Right atrium auricular region (tissue), 2 donors: ENCODE results near the gene EXOC6B. TPM values are rescaled to one million over a fixed set of nuclear protein-coding genes. Genes with fewer than 3 reads are reported as not detected.

ENCODE experiments used
- DNase-seq: peaks from one replicate; pipeline ENCODE4 v3.0.0-alpha.2; 2019; ENCODE audit warnings: low spot score
- H3K27ac ChIP-seq, 2 donors: fragments of 200-600 bp; sonication (generic); 1 replicate in 1 of 2; 2 replicates in 1 of 2; pipeline ENCODE4 v1.5.1; 2016 to 2019
- H3K27me3 ChIP-seq, 2 donors: fragments of 200-600 bp; sonication (generic); one replicate each; pipeline versions ENCODE4 v1.5.1 to v1.6.0; 2017 to 2019
- H3K36me3 ChIP-seq: fragments of 200-600 bp; sonication (generic); one replicate; pipeline ENCODE4 v1.5.1; 2016
- H3K4me1 ChIP-seq, 2 donors: fragments of 200-600 bp; sonication (generic); one replicate each; pipeline versions ENCODE4 v1.5.1 to v1.6.0; 2017 to 2019
- H3K4me3 ChIP-seq, 2 donors: fragments of 200-600 bp; sonication (generic); 1 replicate in 1 of 2; 2 replicates in 1 of 2; pipeline ENCODE4 v1.5.1; 2017 to 2019; ENCODE audit warnings: mild to moderate bottlenecking in 1 of 2, moderate library complexity in 1 of 2
- H3K9me3 ChIP-seq, 2 donors: fragments of 200-600 bp; sonication (generic); one replicate each; pipeline ENCODE4 v1.5.1; 2019
- total RNA-seq, 2 donors: library from RNA; depleted of rRNA; stranded (reverse); fragments of >200 nt; gene quantifications; one replicate each; pipeline ENCODE4 v1.1.0, GENCODE V29; 2016
- TF ChIP-seq, protein P1 (sequence below), 2 donors: fragments of 200-600 bp; sonication (generic); IDR thresholded peaks; one replicate each; pipeline ENCODE4 v1.5.1; 2019; ENCODE audit warnings: antibody characterized with exemption in 2 of 2

The EXOC6B gene
- total RNA-seq, 2 donors from 2014 or later = 80.5 to 111 TPM

DNA sequence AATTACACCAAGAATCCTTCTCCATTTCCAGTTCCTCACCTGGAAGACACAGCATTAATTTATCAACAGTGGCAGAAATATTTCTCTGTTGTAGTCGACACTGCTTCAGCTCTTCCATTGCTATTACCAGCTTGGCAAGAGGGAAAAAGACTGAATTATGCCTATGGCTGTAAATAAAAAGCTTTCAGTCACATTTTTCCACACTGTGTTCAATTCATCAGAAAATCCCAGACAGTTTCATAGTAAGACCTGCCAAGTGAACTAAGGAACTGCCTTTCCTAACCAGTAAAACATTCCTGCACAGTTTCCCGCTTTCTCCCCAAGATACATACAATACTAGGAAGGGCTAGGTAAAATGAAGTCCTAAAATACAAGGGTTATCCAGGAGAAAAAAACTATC lies 94.7 kb downstream of the EXOC6B start:
- H3K27me3 ChIP-seq = no peaks in the 10 kb centered on the region
- H3K4me1 ChIP-seq = peaks cover 0 to 7% of the 10 kb centered on the region in 2 donors
- H3K4me3 ChIP-seq = no peak overlapping the region
- H3K9me3 ChIP-seq = no peaks in the 10 kb centered on the region
- no peak overlapping the region for H3K27ac ChIP-seq
- no peaks in the 10 kb centered on the region for H3K36me3 ChIP-seq
- DNase-seq = no peak
- TF ChIP-seq, protein P1, sequence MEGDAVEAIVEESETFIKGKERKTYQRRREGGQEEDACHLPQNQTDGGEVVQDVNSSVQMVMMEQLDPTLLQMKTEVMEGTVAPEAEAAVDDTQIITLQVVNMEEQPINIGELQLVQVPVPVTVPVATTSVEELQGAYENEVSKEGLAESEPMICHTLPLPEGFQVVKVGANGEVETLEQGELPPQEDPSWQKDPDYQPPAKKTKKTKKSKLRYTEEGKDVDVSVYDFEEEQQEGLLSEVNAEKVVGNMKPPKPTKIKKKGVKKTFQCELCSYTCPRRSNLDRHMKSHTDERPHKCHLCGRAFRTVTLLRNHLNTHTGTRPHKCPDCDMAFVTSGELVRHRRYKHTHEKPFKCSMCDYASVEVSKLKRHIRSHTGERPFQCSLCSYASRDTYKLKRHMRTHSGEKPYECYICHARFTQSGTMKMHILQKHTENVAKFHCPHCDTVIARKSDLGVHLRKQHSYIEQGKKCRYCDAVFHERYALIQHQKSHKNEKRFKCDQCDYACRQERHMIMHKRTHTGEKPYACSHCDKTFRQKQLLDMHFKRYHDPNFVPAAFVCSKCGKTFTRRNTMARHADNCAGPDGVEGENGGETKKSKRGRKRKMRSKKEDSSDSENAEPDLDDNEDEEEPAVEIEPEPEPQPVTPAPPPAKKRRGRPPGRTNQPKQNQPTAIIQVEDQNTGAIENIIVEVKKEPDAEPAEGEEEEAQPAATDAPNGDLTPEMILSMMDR (IDR thresholded peaks at IDR 0.05) = no peak

DNA sequence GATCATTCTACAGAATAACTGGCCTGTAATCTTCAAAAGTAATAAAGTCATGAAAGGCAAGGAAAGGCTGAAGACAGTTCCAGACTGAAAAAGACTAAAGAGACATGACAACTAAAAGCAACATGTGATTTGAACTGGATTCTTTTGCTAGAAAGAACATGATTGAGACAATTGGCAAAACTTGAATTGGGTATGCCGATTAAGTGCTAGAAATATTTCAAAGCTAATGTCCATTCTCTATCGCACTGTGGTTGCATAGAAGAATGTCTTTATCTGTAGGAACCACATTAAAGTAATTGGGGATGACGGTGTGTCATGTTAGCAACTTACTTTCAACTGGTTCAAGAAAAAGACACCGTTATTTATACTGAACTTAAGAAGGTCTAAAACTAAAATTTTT lies 98.5 kb downstream of the EXOC6B start:
- no peaks in the 10 kb centered on the region for H3K9me3 ChIP-seq
- DNase-seq = no peak
- no peak overlapping the region for H3K4me3 ChIP-seq
- H3K36me3 ChIP-seq = no peaks in the 10 kb centered on the region
- no peak overlapping the region for H3K27ac ChIP-seq
- TF ChIP-seq, protein P1 (IDR thresholded peaks at IDR 0.05) = no peak
- H3K27me3 ChIP-seq = no peaks in the 10 kb centered on the region
- H3K4me1 ChIP-seq = peaks cover 0 to 7% of the 10 kb centered on the region in 2 donors

DNA sequence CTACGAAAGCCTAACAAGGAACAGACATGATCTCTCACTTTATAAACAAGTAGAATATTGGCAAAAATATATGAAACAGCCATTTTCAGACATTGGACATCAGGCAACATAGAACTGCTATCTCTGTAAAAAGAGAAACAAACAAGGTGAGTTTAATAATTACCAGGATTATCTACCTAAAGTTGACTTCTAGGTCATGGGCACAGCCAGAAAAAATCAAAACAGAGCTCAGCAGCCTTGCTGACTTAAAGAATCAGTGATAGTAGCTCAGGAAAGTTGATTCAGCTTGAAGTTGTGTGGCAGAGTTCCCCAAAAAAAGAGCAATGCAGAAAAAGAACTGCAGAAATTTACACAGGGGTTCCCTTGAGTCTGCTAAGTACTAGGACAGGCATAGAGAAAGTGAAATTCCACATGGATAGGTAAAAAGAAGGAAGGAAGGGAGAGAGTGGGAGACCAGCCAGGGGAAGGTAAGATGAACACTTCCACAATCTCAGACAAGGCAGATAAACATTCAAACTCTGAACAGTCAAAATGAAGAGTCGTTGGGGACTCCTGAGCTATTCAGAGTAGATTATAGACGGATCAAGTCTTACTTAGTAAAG lies 102.0 kb downstream of the EXOC6B start:
- Histone ChIP-seq H3K9me3 (no peaks in the 10 kb centered on the region), H3K27me3 (no peaks in the 10 kb centered on the region), H3K4me3 (no peak overlapping the region), H3K27ac (no peak overlapping the region), H3K36me3 (no peaks in the 10 kb centered on the region), H3K4me1 (peaks cover 0 to 13% of the 10 kb centered on the region in 2 donors)
- DNase-seq = no peak
- TF ChIP-seq, protein P1 (IDR thresholded peaks at IDR 0.05) = no peak

DNA sequence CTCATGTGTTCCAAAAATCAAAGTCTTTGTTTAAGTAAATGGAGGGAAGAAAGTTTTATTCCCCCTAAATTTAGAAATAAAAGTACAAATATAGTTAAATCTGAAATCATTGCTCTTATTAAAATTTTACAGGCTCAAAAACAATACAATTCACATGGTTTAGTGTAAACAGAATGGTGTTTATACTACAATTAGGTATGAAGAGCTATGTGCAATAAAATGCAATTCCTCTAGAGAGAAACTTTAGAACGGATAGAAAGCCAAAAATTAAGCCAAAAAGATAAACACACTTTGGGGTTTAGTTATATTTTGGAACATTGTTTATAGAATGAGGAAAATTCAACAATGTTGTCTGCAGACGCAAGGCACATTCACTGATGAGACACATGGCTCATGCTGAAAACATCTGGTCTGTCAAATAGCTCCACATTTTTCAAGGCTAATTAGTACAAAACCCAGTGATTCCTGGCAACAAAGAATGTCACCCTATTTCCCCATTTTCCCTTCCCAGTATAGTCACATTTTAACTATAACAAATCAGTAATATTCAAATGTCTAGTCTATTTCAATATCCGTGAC lies 103.3 kb downstream of the EXOC6B start:
- Histone ChIP-seq H3K27me3 (no peaks in the 10 kb centered on the region), H3K36me3 (peaks cover 3% of the 10 kb centered on the region), H3K27ac (no peak overlapping the region), H3K4me3 (no peak overlapping the region), H3K9me3 (no peaks in the 10 kb centered on the region), H3K4me1 (peaks cover 0 to 6% of the 10 kb centered on the region in 2 donors)
- DNase-seq = no peak
- TF ChIP-seq, protein P1 (IDR thresholded peaks at IDR 0.05) = no peak

DNA sequence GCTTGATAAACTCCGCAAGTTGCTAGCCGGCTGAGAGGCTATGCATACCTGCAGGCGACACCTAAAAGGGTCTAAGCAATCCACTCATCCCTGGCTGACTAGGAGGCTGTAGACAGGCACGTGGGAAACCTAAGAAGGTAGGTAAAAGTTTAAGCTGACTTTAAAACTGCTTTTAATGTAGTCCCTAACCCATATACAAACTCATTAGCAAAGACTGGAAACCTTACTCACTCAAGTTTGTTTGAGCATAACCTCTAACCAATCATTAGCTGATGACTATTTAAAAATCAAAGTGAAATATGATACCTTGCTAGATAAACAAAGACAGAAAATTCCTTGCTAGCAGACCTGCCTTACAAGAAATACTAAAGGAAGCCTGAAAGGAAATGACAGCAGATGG lies 106.4 kb downstream of the EXOC6B start:
- H3K27me3 ChIP-seq = no peaks in the 10 kb centered on the region
- H3K4me1 ChIP-seq = peaks cover 0 to 6% of the 10 kb centered on the region in 2 donors
- DNase-seq = no peak
- H3K27ac ChIP-seq = no peak overlapping the region
- no peak overlapping the region for H3K4me3 ChIP-seq
- peaks cover 4% of the 10 kb centered on the region for H3K36me3 ChIP-seq
- TF ChIP-seq, protein P1 (IDR thresholded peaks at IDR 0.05) = no peak
- H3K9me3 ChIP-seq = no peaks in the 10 kb centered on the region

DNA sequence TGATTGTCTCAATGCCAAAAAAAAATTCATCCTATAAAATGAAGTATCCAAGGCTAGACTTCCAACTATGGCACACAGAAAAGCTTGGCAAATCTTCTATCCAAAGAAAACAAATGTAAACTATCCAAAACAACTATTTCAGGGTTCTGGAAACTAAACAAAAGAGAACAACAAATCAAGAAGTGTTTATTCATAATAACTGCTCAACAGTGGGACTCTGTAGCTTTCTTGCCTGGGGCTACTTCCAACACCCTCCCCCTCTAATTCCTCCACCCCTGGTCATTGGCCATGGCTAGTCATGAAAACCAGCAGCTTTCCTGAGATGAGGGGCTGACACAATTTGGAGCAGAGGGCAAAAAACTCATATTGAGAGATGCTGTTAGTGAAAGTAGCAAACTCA lies 107.0 kb downstream of the EXOC6B start:
- H3K36me3 ChIP-seq = peaks cover 4% of the 10 kb centered on the region
- no peak overlapping the region for H3K27ac ChIP-seq
- H3K4me3 ChIP-seq = no peak overlapping the region
- peaks cover 0 to 6% of the 10 kb centered on the region in 2 donors for H3K4me1 ChIP-seq
- no peak for DNase-seq
- H3K9me3 ChIP-seq = no peaks in the 10 kb centered on the region
- TF ChIP-seq, protein P1 (IDR thresholded peaks at IDR 0.05) = no peak
- no peaks in the 10 kb centered on the region for H3K27me3 ChIP-seq
